Breast epithelium (tissue), 3 donors: ENCODE data around the gene TPSG1.

Source experiments
- POLR2A ChIP-seq: fragments of 450-650 bp; IDR thresholded peaks from one replicate; pipeline ENCODE4 v1.6.1; 2016; ENCODE audit warnings: antibody characterized with exemption, mild to moderate bottlenecking, moderate library complexity
- TF ChIP-seq, protein P1 (sequence below), 3 donors: fragments of 450-650 bp; IDR thresholded peaks; one replicate each; pipeline ENCODE4 v1.5.1; 2016 to 2017; ENCODE audit warnings: antibody characterized with exemption in 3 of 3, mild to moderate bottlenecking in 3 of 3, moderate library complexity in 3 of 3

- TF ChIP-seq, protein P1, sequence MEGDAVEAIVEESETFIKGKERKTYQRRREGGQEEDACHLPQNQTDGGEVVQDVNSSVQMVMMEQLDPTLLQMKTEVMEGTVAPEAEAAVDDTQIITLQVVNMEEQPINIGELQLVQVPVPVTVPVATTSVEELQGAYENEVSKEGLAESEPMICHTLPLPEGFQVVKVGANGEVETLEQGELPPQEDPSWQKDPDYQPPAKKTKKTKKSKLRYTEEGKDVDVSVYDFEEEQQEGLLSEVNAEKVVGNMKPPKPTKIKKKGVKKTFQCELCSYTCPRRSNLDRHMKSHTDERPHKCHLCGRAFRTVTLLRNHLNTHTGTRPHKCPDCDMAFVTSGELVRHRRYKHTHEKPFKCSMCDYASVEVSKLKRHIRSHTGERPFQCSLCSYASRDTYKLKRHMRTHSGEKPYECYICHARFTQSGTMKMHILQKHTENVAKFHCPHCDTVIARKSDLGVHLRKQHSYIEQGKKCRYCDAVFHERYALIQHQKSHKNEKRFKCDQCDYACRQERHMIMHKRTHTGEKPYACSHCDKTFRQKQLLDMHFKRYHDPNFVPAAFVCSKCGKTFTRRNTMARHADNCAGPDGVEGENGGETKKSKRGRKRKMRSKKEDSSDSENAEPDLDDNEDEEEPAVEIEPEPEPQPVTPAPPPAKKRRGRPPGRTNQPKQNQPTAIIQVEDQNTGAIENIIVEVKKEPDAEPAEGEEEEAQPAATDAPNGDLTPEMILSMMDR (IDR thresholded peaks at IDR 0.05): no peak
- TF ChIP-seq POLR2A: no peak
Observed at GRCh38 chr16:1216296-1216619, 8.8 kb downstream of the TPSG1 start.
